GM19240 (cell line): ENCODE data around the gene LHB.
"Not testable (repeated sequence)": the region's sequence is repeated elsewhere in the genome, so short reads cannot be mapped to it uniquely, and the experiment has no call there.

Experiments
- DNase-seq: peaks from one replicate; pipeline ENCODE4 v3.0.0; 2011; ENCODE audit warnings: low spot score; ENCODE audit not compliant: insufficient read length

The LHB gene

GRCh38 chr19:49017041-49017665, at the start of gene LHB:
LHB (minus strand) TSS chr19:49017091; CDS start chr19:49017081, 10 bp downstream.
- no peak for DNase-seq

GRCh38 chr19:49065905-49066512, 49.1 kb upstream of the LHB start:
- DNase-seq, result no peak

GRCh38 chr19:49064768-49065611, 48.1 kb upstream of the LHB start, which contains the start of gene NTF4:
NTF4 (minus strand) TSS chr19:49064818; CDS start chr19:49061997, 2,821 bp downstream.
- no peak for DNase-seq

- no peak for DNase-seq
Measured at GRCh38 chr19:49064029-49064629, 47.2 kb upstream of the LHB start.

GRCh38 chr19:49061445-49061844, 44.6 kb upstream of the LHB start:
- DNase-seq, result no peak

GRCh38 chr19:49061000-49061399, 44.1 kb upstream of the LHB start:
- no peak for DNase-seq

GRCh38 chr19:49059053-49059452, 42.2 kb upstream of the LHB start:
- no peak for DNase-seq

- DNase-seq, result no peak
Measured at GRCh38 chr19:49058562-49058961, 41.7 kb upstream of the LHB start.

- DNase-seq, result no peak
Measured at GRCh38 chr19:49057636-49058234, 40.8 kb upstream of the LHB start, which contains the start of gene CGB7. CGB7 (minus strand) TSS chr19:49057749; CDS start chr19:49055375, 2,374 bp downstream.

- not testable (repeated sequence) for DNase-seq
Measured at GRCh38 chr19:49056902-49057596, 40.2 kb upstream of the LHB start.

- DNase-seq, result peak; percentile 83
Measured at GRCh38 chr19:49056101-49056901, 39.4 kb upstream of the LHB start.

GRCh38 chr19:49050376-49051033, 33.6 kb upstream of the LHB start:
- DNase-seq, result not testable (repeated sequence)

GRCh38 chr19:49049834-49050233, 32.9 kb upstream of the LHB start:
- not testable (repeated sequence) for DNase-seq

GRCh38 chr19:49049011-49049410, 32.1 kb upstream of the LHB start, which contains the start of gene CGB8:
CGB8 (minus strand) TSS chr19:49049111; CDS start chr19:49048739, 372 bp downstream.
- DNase-seq, result not testable (repeated sequence)

- DNase-seq, result not testable (repeated sequence)
Measured at GRCh38 chr19:49043548-49043947, 26.7 kb upstream of the LHB start, which contains the start of gene CGB5. CGB5 (plus strand) TSS chr19:49043848; CDS start chr19:49044210, 362 bp downstream.

- not testable (repeated sequence) for DNase-seq
Measured at GRCh38 chr19:49042666-49043065, 25.8 kb upstream of the LHB start.

- no peak for DNase-seq
Measured at GRCh38 chr19:49042177-49042576, 25.3 kb upstream of the LHB start.

GRCh38 chr19:49039736-49040135, 22.8 kb upstream of the LHB start:
- DNase-seq, result not testable (repeated sequence)
